ENCODE measurements around the gene DPH1. TPM values are rescaled to one million over a fixed set of nuclear protein-coding genes. Genes with fewer than 3 reads are reported as not detected.
"Not testable (repeated sequence)": the region's sequence is repeated elsewhere in the genome, so short reads cannot be mapped to it uniquely, and the experiment has no call there.

Gene DPH1
- total RNA-seq (2012; rRNA removed): 22.9 and 30.4 TPM in 2 replicates

- Histone ChIP-seq H3K4me1 (ENCODE audit: control insufficient read depth, insufficient read depth, low read length) (peaks cover 34% of the 10 kb centered on the region), H3K36me3 (ENCODE audit: insufficient read depth, low read length) (no peaks in the 10 kb centered on the region), H3K9me3 (replicated peaks; ENCODE audit: low read length) (no peaks in the 10 kb centered on the region), H3K27me3 (ENCODE audit: control insufficient read depth, insufficient read depth, low read length) (peaks cover 9% of the 10 kb centered on the region), H3K4me3 (ENCODE audit: low read length) (peak within 1 kb of the TSS; percentile 90), H3K9ac (ENCODE audit: low read depth, low read length) (peak within 1 kb of the TSS; percentile 87), H3K4me2 (ENCODE audit: low read length) (peak within 1 kb of the TSS; percentile 88)
These were observed at the start of gene DPH1 for GRCh38 chr17:2029911-2030778. DPH1 (plus strand) TSS chr17:2030153; CDS start chr17:2030170, 17 bp downstream.

GRCh38 chr17:1980665-1981250 is 49.2 kb upstream of the DPH1 start:
- peaks cover 43% of the 10 kb centered on the region for H3K27me3 ChIP-seq (ENCODE audit: control insufficient read depth, insufficient read depth, low read length)
- no peaks in the 10 kb centered on the region for H3K9me3 ChIP-seq (replicated peaks; ENCODE audit: low read length)
- H3K9ac ChIP-seq (ENCODE audit: low read depth, low read length): no peak overlapping the region
- no peak overlapping the region for H3K4me2 ChIP-seq (ENCODE audit: low read length)
- no peaks in the 10 kb centered on the region for H3K4me1 ChIP-seq (ENCODE audit: control insufficient read depth, insufficient read depth, low read length)
- H3K36me3 ChIP-seq (ENCODE audit: insufficient read depth, low read length): no peaks in the 10 kb centered on the region
- H3K4me3 ChIP-seq (ENCODE audit: low read length): no peak overlapping the region

GRCh38 chr17:1982793-1983366 is 47.1 kb upstream of the DPH1 start:
- H3K9me3 ChIP-seq (replicated peaks; ENCODE audit: low read length); H3K9ac ChIP-seq (ENCODE audit: low read depth, low read length); H3K4me3 ChIP-seq (ENCODE audit: low read length); H3K4me2 ChIP-seq (ENCODE audit: low read length); H3K36me3 ChIP-seq (ENCODE audit: insufficient read depth, low read length); H3K4me1 ChIP-seq (ENCODE audit: control insufficient read depth, insufficient read depth, low read length): not testable (repeated sequence)
- H3K27me3 ChIP-seq (ENCODE audit: control insufficient read depth, insufficient read depth, low read length): peaks cover 23% of the 10 kb centered on the region

GRCh38 chr17:1985093-1985492 is 44.9 kb upstream of the DPH1 start:
- Histone ChIP-seq H3K9ac (ENCODE audit: low read depth, low read length) (no peak overlapping the region), H3K36me3 (ENCODE audit: insufficient read depth, low read length) (no peaks in the 10 kb centered on the region), H3K4me3 (ENCODE audit: low read length) (no peak overlapping the region), H3K9me3 (replicated peaks; ENCODE audit: low read length) (no peaks in the 10 kb centered on the region), H3K4me1 (ENCODE audit: control insufficient read depth, insufficient read depth, low read length) (peaks cover 13% of the 10 kb centered on the region), H3K4me2 (ENCODE audit: low read length) (no peak overlapping the region), H3K27me3 (ENCODE audit: control insufficient read depth, insufficient read depth, low read length) (peaks cover 12% of the 10 kb centered on the region)

GRCh38 chr17:1985686-1986085 is 44.3 kb upstream of the DPH1 start:
- Histone ChIP-seq H3K9ac (ENCODE audit: low read depth, low read length) (no peak overlapping the region), H3K36me3 (ENCODE audit: insufficient read depth, low read length) (no peaks in the 10 kb centered on the region), H3K9me3 (replicated peaks; ENCODE audit: low read length) (no peaks in the 10 kb centered on the region), H3K4me3 (ENCODE audit: low read length) (no peak overlapping the region), H3K4me2 (ENCODE audit: low read length) (no peak overlapping the region), H3K27me3 (ENCODE audit: control insufficient read depth, insufficient read depth, low read length) (peaks cover 12% of the 10 kb centered on the region), H3K4me1 (ENCODE audit: control insufficient read depth, insufficient read depth, low read length) (peaks cover 13% of the 10 kb centered on the region)

- H3K4me3 ChIP-seq (ENCODE audit: low read length): no peak overlapping the region
- H3K9ac ChIP-seq (ENCODE audit: low read depth, low read length): no peak overlapping the region
- H3K27me3 ChIP-seq (ENCODE audit: control insufficient read depth, insufficient read depth, low read length): peaks cover 16% of the 10 kb centered on the region
- H3K36me3 ChIP-seq (ENCODE audit: insufficient read depth, low read length): no peaks in the 10 kb centered on the region
- H3K4me2 ChIP-seq (ENCODE audit: low read length): no peak overlapping the region
- no peaks in the 10 kb centered on the region for H3K9me3 ChIP-seq (replicated peaks; ENCODE audit: low read length)
- peaks cover 13% of the 10 kb centered on the region for H3K4me1 ChIP-seq (ENCODE audit: control insufficient read depth, insufficient read depth, low read length)
These were observed 43.0 kb upstream of the DPH1 start for GRCh38 chr17:1986783-1987451.

GRCh38 chr17:1989135-1989534 is 40.8 kb upstream of the DPH1 start:
- Histone ChIP-seq H3K4me1 (ENCODE audit: control insufficient read depth, insufficient read depth, low read length) (peaks cover 13% of the 10 kb centered on the region), H3K27me3 (ENCODE audit: control insufficient read depth, insufficient read depth, low read length) (peaks cover 15% of the 10 kb centered on the region), H3K9ac (ENCODE audit: low read depth, low read length) (no peak overlapping the region), H3K9me3 (replicated peaks; ENCODE audit: low read length) (no peaks in the 10 kb centered on the region), H3K4me3 (ENCODE audit: low read length) (peak overlapping the region; percentile 28), H3K36me3 (ENCODE audit: insufficient read depth, low read length) (no peaks in the 10 kb centered on the region), H3K4me2 (ENCODE audit: low read length) (peak overlapping the region; percentile 70)

- peaks cover 13% of the 10 kb centered on the region for H3K4me1 ChIP-seq (ENCODE audit: control insufficient read depth, insufficient read depth, low read length)
- H3K4me2 ChIP-seq (ENCODE audit: low read length): no peak overlapping the region
- no peak overlapping the region for H3K4me3 ChIP-seq (ENCODE audit: low read length)
- H3K36me3 ChIP-seq (ENCODE audit: insufficient read depth, low read length): no peaks in the 10 kb centered on the region
- H3K27me3 ChIP-seq (ENCODE audit: control insufficient read depth, insufficient read depth, low read length): peaks cover 38% of the 10 kb centered on the region
- H3K9me3 ChIP-seq (replicated peaks; ENCODE audit: low read length): no peaks in the 10 kb centered on the region
- H3K9ac ChIP-seq (ENCODE audit: low read depth, low read length): no peak overlapping the region
These were observed 37.4 kb upstream of the DPH1 start for GRCh38 chr17:1992541-1992940.

GRCh38 chr17:1994707-1995106 is 35.2 kb upstream of the DPH1 start:
- Histone ChIP-seq H3K9me3 (replicated peaks; ENCODE audit: low read length) (no peaks in the 10 kb centered on the region), H3K4me2 (ENCODE audit: low read length) (no peak overlapping the region), H3K9ac (ENCODE audit: low read depth, low read length) (no peak overlapping the region), H3K36me3 (ENCODE audit: insufficient read depth, low read length) (no peaks in the 10 kb centered on the region), H3K27me3 (ENCODE audit: control insufficient read depth, insufficient read depth, low read length) (peaks cover 38% of the 10 kb centered on the region), H3K4me3 (ENCODE audit: low read length) (no peak overlapping the region), H3K4me1 (ENCODE audit: control insufficient read depth, insufficient read depth, low read length) (peaks cover 4% of the 10 kb centered on the region)

GRCh38 chr17:1995321-1995892 is 34.5 kb upstream of the DPH1 start:
- Histone ChIP-seq H3K4me1 (ENCODE audit: control insufficient read depth, insufficient read depth, low read length) (peaks cover 6% of the 10 kb centered on the region), H3K4me3 (ENCODE audit: low read length) (no peak overlapping the region), H3K9me3 (replicated peaks; ENCODE audit: low read length) (no peaks in the 10 kb centered on the region), H3K36me3 (ENCODE audit: insufficient read depth, low read length) (no peaks in the 10 kb centered on the region), H3K4me2 (ENCODE audit: low read length) (no peak overlapping the region), H3K27me3 (ENCODE audit: control insufficient read depth, insufficient read depth, low read length) (peaks cover 38% of the 10 kb centered on the region), H3K9ac (ENCODE audit: low read depth, low read length) (no peak overlapping the region)

All from skeletal muscle satellite cell (primary cell).